Epithelial cell of proximal tubule (primary cell): ENCODE measurements around the gene FBXO48. TPM values are rescaled to one million over a fixed set of nuclear protein-coding genes. Genes with fewer than 3 reads are reported as not detected.

ENCODE experiments used
- DNase-seq: peaks from one replicate; pipeline ENCODE4 v3.0.0-alpha.2; 2011; ENCODE audit warnings: low read depth
- H3K4me3 ChIP-seq: 2 replicates; pipeline ENCODE4 v1.5.1; 2011; ENCODE audit warnings: low read depth, mild to moderate bottlenecking, low read length
- total RNA-seq: library from RNA; depleted of rRNA; stranded (reverse); fragments of >200 nt; gene quantifications from 2 replicates; pipeline ENCODE4 v1.2.3, GENCODE V29; 2015
- TF ChIP-seq, protein P1 (sequence below): conservative IDR thresholded peaks from 2 replicates; pipeline ENCODE4 v1.5.1; 2012; ENCODE audit warnings: low read depth, mild to moderate bottlenecking, low read length

The FBXO48 gene
- total RNA-seq, 1 donor from 2014 or later = 1.5 TPM

DNA sequence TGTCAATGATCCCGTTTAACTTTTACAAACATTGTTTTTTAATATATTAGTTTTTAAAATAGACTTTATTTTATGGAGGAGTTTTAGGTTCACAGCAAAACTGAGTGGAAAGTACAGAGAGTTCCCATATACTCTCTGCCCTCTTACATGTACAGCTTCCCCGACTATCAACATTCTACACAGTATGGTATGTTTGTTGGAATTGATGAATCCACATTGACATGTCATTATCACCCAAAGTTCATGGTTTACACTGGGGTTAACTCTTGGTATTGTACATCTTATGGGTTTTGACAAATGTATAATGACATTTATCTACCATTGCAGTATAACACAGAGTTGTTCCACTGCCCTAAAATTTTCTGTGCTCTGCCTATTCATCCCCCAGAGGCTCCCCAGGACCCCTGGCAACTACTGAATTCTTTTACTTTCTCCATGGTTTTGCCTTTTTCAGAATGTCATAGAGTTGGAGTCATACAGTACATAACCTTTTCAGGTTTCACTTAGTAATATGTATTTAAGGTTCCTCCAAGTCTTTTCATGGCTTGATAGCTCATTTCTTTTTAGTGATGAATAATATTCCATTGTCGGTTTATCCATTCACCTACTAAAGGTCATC, 5.8 kb upstream of the FBXO48 start:
- DNase-seq = no peak
- TF ChIP-seq, protein P1, sequence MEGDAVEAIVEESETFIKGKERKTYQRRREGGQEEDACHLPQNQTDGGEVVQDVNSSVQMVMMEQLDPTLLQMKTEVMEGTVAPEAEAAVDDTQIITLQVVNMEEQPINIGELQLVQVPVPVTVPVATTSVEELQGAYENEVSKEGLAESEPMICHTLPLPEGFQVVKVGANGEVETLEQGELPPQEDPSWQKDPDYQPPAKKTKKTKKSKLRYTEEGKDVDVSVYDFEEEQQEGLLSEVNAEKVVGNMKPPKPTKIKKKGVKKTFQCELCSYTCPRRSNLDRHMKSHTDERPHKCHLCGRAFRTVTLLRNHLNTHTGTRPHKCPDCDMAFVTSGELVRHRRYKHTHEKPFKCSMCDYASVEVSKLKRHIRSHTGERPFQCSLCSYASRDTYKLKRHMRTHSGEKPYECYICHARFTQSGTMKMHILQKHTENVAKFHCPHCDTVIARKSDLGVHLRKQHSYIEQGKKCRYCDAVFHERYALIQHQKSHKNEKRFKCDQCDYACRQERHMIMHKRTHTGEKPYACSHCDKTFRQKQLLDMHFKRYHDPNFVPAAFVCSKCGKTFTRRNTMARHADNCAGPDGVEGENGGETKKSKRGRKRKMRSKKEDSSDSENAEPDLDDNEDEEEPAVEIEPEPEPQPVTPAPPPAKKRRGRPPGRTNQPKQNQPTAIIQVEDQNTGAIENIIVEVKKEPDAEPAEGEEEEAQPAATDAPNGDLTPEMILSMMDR = no peak

GRCh38 chr2:68471385-68471784, 4.3 kb upstream of the FBXO48 start:
- DNase-seq = no peak
- TF ChIP-seq, protein P1 = no peak
- no peak overlapping the region for H3K4me3 ChIP-seq

More for the DNA sequence above, 5.8 kb upstream of the FBXO48 start:
- H3K4me3 ChIP-seq = no peak overlapping the region

GRCh38 chr2:68469935-68470334, 2.8 kb upstream of the FBXO48 start:
- no peak for DNase-seq
- TF ChIP-seq, protein P1 = no peak
- no peak overlapping the region for H3K4me3 ChIP-seq

DNA sequence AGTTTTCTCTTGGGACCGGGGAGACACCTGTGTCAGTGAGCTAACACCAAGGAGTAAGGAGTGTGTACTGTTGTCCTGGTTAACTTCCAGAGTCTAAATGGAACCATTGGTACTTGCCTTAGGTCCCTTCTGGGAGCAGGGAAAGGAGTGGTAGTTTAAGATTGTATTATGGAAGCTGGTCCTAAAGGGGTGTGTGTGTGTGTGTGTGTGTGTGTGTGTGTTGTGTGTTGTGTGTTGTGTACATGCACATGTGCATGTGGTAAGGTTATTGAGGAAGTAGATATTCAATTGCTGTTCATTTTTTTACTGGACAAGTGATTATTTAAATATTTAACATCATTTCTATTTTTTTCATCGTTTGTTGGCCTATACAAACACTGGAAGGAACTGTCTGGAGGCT, 1.7 kb upstream of the FBXO48 start:
- TF ChIP-seq, protein P1 = no peak
- no peak for DNase-seq
- H3K4me3 ChIP-seq = no peak overlapping the region

DNA sequence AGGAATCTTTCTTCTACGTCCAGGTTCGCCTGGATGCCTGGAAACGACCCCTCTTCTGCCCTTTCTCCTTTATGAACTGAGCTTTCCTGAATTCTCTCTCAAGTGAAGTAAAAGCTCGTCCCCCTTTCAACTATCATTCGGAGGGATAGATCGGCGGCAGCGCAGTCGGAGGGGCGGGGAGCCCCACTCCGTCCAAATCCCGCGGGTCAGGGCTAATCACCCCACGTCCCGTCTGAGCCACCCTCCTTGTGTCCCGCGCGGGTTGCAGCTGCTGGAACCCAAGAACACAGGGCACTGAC, 367 bp downstream of the FBXO48 start:
- TF ChIP-seq, protein P1 = no peak
- no peak for DNase-seq
- peak overlapping the region; percentile 95 for H3K4me3 ChIP-seq

GRCh38 chr2:68466361-68466777, 725 bp downstream of the FBXO48 start:
- peak; percentile 32 for DNase-seq
- H3K4me3 ChIP-seq = peak overlapping the region; percentile 95
- TF ChIP-seq, protein P1 = peak; percentile 39
